Type B pancreatic cell (in vitro differentiated cells): ENCODE results near the gene DKKL1. TPM values are rescaled to one million over a fixed set of nuclear protein-coding genes. Genes with fewer than 3 reads are reported as not detected.
A peak's percentile ranks its signal among the peaks of the same experiment; 100 is the strongest.

Experiments
- DNase-seq: peaks from one replicate; pipeline ENCODE4 v3.0.0; 2021; ENCODE audit warnings: mixed read lengths; ENCODE audit not compliant: unreplicated experiment; ENCODE audit errors: extremely low spot score
- H3K27ac Mint-ChIP-seq: 2 replicates; pipeline ENCODE4 v1.8.0; 2021; ENCODE audit warnings: mild to moderate bottlenecking, mixed read lengths
- H3K27me3 Mint-ChIP-seq: 2 replicates; pipeline ENCODE4 v1.8.0; 2021; ENCODE audit warnings: mixed read lengths
- H3K36me3 Mint-ChIP-seq: 2 replicates; pipeline ENCODE4 v1.8.0; 2021; ENCODE audit warnings: mixed read lengths
- H3K4me1 Mint-ChIP-seq: one replicate; pipeline ENCODE4 v1.8.0; 2021; ENCODE audit warnings: mixed read lengths; ENCODE audit not compliant: unreplicated experiment
- H3K4me3 Mint-ChIP-seq: 2 replicates; pipeline ENCODE4 v1.8.0; 2021; ENCODE audit warnings: mild to moderate bottlenecking, mixed read lengths
- H3K9me3 Mint-ChIP-seq: 2 replicates; pipeline ENCODE4 v1.8.0; 2021; ENCODE audit warnings: mixed read lengths
- total RNA-seq: library from RNA; stranded (reverse); gene quantifications from 2 replicates; pipeline ENCODE4 v1.2.1, GENCODE V29; 2021; ENCODE audit warnings: low replicate concordance
- TF ChIP-seq, protein P1 (sequence below): fragments of 200-600 bp; sonication (generic); conservative IDR thresholded peaks from 2 replicates; pipeline ENCODE4 v1.5.0; 2021; ENCODE audit warnings: antibody characterized with exemption, mild to moderate bottlenecking

Gene DKKL1
- total RNA-seq, 1 donor from 2014 or later, result 9.4 TPM

DNA sequence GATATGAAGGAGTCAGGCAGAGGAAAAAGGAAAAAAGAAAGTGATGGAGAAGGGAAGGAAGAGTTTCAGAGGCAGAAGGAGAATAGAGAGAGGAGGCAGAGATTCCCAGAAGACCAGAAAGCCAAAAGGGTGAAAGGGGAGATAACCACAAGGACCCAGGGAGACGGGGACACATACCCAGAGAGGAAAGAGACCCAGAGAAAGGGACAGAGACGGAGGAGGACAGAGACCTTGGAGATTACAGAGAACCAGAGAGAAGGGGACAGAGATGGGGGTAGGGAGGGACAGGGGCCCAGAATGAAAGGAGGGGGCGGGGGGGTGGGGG, 58.2 kb downstream of the DKKL1 start:
- TF ChIP-seq, protein P1, sequence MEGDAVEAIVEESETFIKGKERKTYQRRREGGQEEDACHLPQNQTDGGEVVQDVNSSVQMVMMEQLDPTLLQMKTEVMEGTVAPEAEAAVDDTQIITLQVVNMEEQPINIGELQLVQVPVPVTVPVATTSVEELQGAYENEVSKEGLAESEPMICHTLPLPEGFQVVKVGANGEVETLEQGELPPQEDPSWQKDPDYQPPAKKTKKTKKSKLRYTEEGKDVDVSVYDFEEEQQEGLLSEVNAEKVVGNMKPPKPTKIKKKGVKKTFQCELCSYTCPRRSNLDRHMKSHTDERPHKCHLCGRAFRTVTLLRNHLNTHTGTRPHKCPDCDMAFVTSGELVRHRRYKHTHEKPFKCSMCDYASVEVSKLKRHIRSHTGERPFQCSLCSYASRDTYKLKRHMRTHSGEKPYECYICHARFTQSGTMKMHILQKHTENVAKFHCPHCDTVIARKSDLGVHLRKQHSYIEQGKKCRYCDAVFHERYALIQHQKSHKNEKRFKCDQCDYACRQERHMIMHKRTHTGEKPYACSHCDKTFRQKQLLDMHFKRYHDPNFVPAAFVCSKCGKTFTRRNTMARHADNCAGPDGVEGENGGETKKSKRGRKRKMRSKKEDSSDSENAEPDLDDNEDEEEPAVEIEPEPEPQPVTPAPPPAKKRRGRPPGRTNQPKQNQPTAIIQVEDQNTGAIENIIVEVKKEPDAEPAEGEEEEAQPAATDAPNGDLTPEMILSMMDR, result no peak
- no peaks in the 10 kb centered on the region for H3K36me3 Mint-ChIP-seq
- H3K4me1 Mint-ChIP-seq, result peaks cover 29% of the 10 kb centered on the region
- H3K27me3 Mint-ChIP-seq, result peaks cover 97% of the 10 kb centered on the region
- no peak overlapping the region for H3K4me3 Mint-ChIP-seq
- no peaks in the 10 kb centered on the region for H3K9me3 Mint-ChIP-seq
- H3K27ac Mint-ChIP-seq, result no peak overlapping the region
- no peak for DNase-seq

DNA sequence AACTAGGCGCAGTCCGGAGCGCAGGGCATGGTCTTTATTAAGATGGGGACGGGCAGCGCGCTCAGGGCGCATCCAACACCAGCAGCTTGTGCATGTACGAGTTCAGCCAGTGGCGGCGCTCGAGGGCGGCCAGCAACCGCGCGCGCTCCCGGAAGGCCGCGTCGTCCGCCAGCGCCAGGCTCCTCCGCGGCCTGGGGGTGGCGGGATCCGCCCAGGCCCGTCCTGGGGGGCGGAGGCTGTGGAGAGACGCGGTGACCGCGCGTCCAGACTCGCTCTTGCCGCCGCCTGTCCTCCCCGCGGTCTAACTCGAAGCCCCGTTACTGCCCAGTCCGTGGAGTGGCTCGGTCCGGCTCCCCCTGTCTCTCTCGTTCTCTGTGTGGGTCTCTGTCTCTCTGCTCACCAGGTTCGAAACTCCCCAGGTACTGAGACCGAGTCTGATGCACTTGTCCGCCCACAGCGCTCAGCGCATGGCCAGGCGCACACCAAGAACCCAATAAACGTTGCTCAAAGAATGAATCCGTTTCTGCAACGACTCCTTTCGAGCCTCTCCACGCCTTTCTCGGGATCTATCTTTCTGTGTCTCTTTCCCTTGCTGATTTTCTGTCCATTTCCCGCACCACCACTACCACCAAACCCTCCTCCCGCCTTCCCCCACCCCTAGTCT, 58.9 kb downstream of the DKKL1 start:
- peak overlapping the region; percentile 74 for H3K4me3 Mint-ChIP-seq
- no peak for DNase-seq
- peak overlapping the region; percentile 23 for H3K27ac Mint-ChIP-seq
- H3K4me1 Mint-ChIP-seq, result peaks cover 33% of the 10 kb centered on the region
- H3K9me3 Mint-ChIP-seq, result no peaks in the 10 kb centered on the region
- TF ChIP-seq, protein P1, result peak; percentile 68
- H3K27me3 Mint-ChIP-seq, result peaks cover 96% of the 10 kb centered on the region
- H3K36me3 Mint-ChIP-seq, result no peaks in the 10 kb centered on the region

DNA sequence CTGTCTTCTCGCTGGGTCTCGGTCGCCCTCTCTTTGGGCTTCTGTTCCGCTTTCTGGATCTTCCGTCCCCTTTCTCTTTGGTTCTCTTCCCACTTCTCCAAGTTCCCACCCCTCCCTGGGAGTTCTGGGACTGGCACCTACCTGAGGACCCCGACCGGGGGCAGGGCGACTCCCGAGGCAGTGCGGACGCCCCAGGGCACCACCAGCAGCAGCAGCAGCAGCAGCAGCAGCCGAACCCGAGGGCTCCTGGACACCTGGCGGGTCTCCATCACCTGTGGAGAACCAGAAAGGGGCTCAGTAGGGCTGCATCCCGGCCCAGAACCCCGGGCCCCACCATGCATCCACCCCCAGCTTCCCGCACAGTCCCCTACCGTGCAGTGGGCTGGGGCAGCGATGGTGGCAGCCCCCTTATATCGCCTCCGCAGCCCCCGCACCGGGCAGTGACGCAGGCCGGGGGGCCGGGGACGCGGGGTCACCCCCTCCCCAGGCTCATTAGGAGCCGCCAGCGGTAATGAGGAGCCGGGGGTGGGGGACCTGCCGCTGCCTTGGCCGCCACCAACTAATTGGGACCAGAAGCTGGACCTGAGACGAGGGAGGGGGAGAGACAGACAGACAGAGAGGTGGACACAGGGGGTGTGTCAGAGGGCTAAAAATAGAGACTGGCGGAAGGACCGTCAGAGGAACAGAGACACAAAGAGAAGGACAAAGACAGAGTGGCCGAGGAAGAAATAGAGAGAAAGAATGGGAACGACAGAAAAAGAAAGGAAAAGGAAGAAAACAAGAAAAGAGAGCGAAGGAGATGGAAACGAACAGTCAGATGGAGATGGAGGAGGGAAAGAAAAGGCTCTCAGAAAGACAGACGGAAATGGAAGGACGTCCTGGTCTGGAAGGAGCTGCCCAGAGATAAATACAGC, 59.7 kb downstream of the DKKL1 start, which contains the start of gene PTH2:
TSS of gene PTH2 (minus strand) at position 371 of the 914 bp plus-strand sequence. CDS start at position 269, 102 bp downstream.
- Mint-ChIP-seq H3K27ac (peak within 1 kb of the TSS; percentile 23), H3K9me3 (no peaks in the 10 kb centered on the region), H3K4me3 (peak within 1 kb of the TSS; percentile 74), H3K36me3 (no peaks in the 10 kb centered on the region), H3K4me1 (peaks cover 34% of the 10 kb centered on the region), H3K27me3 (peaks cover 96% of the 10 kb centered on the region)
- no peak for DNase-seq
- TF ChIP-seq, protein P1, result no peak

DNA sequence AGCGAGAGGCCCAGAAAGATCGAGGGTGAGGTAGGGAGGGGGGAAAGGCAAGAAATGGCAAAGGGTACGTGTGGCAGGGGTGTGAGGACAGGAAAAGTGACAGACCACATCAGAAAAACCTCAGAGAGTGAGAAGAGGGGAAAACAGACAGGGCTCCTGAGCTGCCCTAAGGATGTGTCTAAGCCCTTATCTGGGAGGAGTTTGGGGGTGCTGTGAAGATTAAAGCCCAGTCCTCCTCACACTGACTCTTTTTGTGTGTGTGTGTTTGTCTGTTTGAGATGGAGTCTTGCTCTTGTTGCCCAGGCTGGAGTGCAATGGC, 60.3 kb downstream of the DKKL1 start:
- Mint-ChIP-seq H3K27me3 (peaks cover 96% of the 10 kb centered on the region), H3K36me3 (no peaks in the 10 kb centered on the region), H3K4me3 (peak overlapping the region; percentile 8), H3K9me3 (no peaks in the 10 kb centered on the region), H3K4me1 (peaks cover 40% of the 10 kb centered on the region), H3K27ac (no peak overlapping the region)
- TF ChIP-seq, protein P1, result no peak
- no peak for DNase-seq

Other genes starting within 250 kb of the DKKL1 start
- gene LIN7B, start 249.5 kb upstream of the DKKL1 start, total RNA-seq, result 10.6 TPM in 2 replicates
- 2.3 and 2.6 TPM in 2 replicates for gene C19orf73, start 244.7 kb upstream of the DKKL1 start, total RNA-seq
- 15.2 and 17.8 TPM in 2 replicates for gene PPFIA3, start 244.3 kb upstream of the DKKL1 start, total RNA-seq
- gene HRC, start 208.5 kb upstream of the DKKL1 start, total RNA-seq, result 3.2 TPM in 1 of 2 replicates, not detected in the other
- 33.1 and 41.5 TPM in 2 replicates for gene TRPM4, start 206.1 kb upstream of the DKKL1 start, total RNA-seq
- gene SLC6A16, start 38.7 kb upstream of the DKKL1 start, total RNA-seq, result 0.31 and 3.5 TPM in 2 replicates
- not detected in 2 replicates for gene CD37, start 28.5 kb upstream of the DKKL1 start, total RNA-seq
- gene TEAD2, start 1.5 kb upstream of the DKKL1 start, total RNA-seq, result 28.9 and 116 TPM in 2 replicates
- gene KASH5, start 24.4 kb downstream of the DKKL1 start, total RNA-seq, result not detected in 2 replicates
- not detected in 2 replicates for gene PTH2, start 59.6 kb downstream of the DKKL1 start, total RNA-seq
- not detected in 2 replicates for gene GFY, start 61.5 kb downstream of the DKKL1 start, total RNA-seq
- 0.19 TPM in 1 of 2 replicates, not detected in the other for gene SLC17A7, start 77.7 kb downstream of the DKKL1 start, total RNA-seq
- 83.1 and 93.3 TPM in 2 replicates for gene PIH1D1, start 87.9 kb downstream of the DKKL1 start, total RNA-seq
- gene ALDH16A1, start 89.3 kb downstream of the DKKL1 start, total RNA-seq, result 22.7 and 33.7 TPM in 2 replicates
- gene FLT3LG, start 110.3 kb downstream of the DKKL1 start, total RNA-seq, result 1.9 and 2.0 TPM in 2 replicates
- gene RPL13A, start 123.7 kb downstream of the DKKL1 start, total RNA-seq, result 3,274 and 3,593 TPM in 2 replicates
- 2,401 and 2,461 TPM in 2 replicates for gene RPS11, start 132.6 kb downstream of the DKKL1 start, total RNA-seq
- gene FCGRT, start 148.8 kb downstream of the DKKL1 start, total RNA-seq, result 102 and 106 TPM in 2 replicates
- gene RCN3, start 164.1 kb downstream of the DKKL1 start, total RNA-seq, result 4.5 and 12.1 TPM in 2 replicates
- 56.3 and 62.0 TPM in 2 replicates for gene NOSIP, start 216.7 kb downstream of the DKKL1 start, total RNA-seq
- gene PRRG2, start 217.4 kb downstream of the DKKL1 start, total RNA-seq, result 5.1 and 5.2 TPM in 2 replicates
- gene PRR12, start 227.3 kb downstream of the DKKL1 start, total RNA-seq, result 32.0 and 40.0 TPM in 2 replicates